Fibroblast of lung (primary cell): ENCODE data around the gene INHBB. TPM values are rescaled to one million over a fixed set of nuclear protein-coding genes. Genes with fewer than 3 reads are reported as not detected.

Source experiments
- DNase-seq, 2 donors: peaks; one replicate each; pipeline versions ENCODE4 v3.0.0 to v3.0.0-alpha.2; 2010; ENCODE audit warnings: low read depth in 2 of 2
- H2AFZ ChIP-seq: 2 replicates; pipeline ENCODE4 v1.5.1; 2012; ENCODE audit warnings: low read length, control low read depth, inconsistent platforms
- H3K27ac ChIP-seq: 2 replicates; pipeline ENCODE4 v1.5.1; 2011; ENCODE audit warnings: low read length, control low read depth; ENCODE audit not compliant: insufficient read depth
- H3K27me3 ChIP-seq: 2 replicates; pipeline ENCODE4 v1.5.1; 2011; ENCODE audit warnings: mild to moderate bottlenecking, low read length; ENCODE audit not compliant: control insufficient read depth, insufficient read depth
- H3K36me3 ChIP-seq: 2 replicates; pipeline ENCODE4 v1.5.1; 2011; ENCODE audit warnings: low read length; ENCODE audit not compliant: control insufficient read depth, insufficient read depth
- H3K4me1 ChIP-seq: 2 replicates; pipeline ENCODE4 v1.5.1; 2011; ENCODE audit warnings: low read length; ENCODE audit not compliant: control insufficient read depth, insufficient read depth; ENCODE audit errors: extremely low read depth
- H3K4me2 ChIP-seq: 2 replicates; pipeline ENCODE4 v1.5.1; 2011; ENCODE audit warnings: low read length, control low read depth; ENCODE audit not compliant: insufficient read depth; ENCODE audit errors: extremely low read depth
- H3K4me3 ChIP-seq, 4 experiments: fragments of 200-600 bp in 1 of 4; sonication (generic) in 1 of 4; replicated peaks in 1 of 4; 2 replicates each; pipeline ENCODE4 v1.5.1; 2011 to 2016; ENCODE audit warnings: low read length in 4 of 4, low read depth in 3 of 4, mild to moderate bottlenecking in 3 of 4, control low read depth in 2 of 4, inconsistent platforms in 1 of 4, mixed read lengths in 1 of 4; ENCODE audit not compliant: insufficient read depth in 1 of 4; ENCODE audit errors: control extremely low read depth in 1 of 4
- H3K79me2 ChIP-seq: 2 replicates; pipeline ENCODE4 v1.5.1; 2012; ENCODE audit warnings: mild to moderate bottlenecking, low read length, inconsistent platforms; ENCODE audit not compliant: control insufficient read depth, insufficient read depth
- H3K9ac ChIP-seq: 2 replicates; pipeline ENCODE4 v1.5.1; 2011; ENCODE audit warnings: mild to moderate bottlenecking, low read length, control low read depth; ENCODE audit not compliant: insufficient read depth
- H3K9me3 ChIP-seq: 2 replicates; pipeline ENCODE4 v1.5.1; 2012; ENCODE audit warnings: low read depth, low read length; ENCODE audit not compliant: control insufficient read depth, insufficient read depth
- H4K20me1 ChIP-seq: 2 replicates; pipeline ENCODE4 v1.5.1; 2011; ENCODE audit warnings: low read length; ENCODE audit not compliant: control insufficient read depth, insufficient read depth; ENCODE audit errors: extremely low read depth
- CTCF ChIP-seq, 2 donors: IDR thresholded peaks in 1 of 2; conservative IDR thresholded peaks in 1 of 2; 1 replicate in 1 of 2; 2 replicates in 1 of 2; pipeline ENCODE4 v1.5.1; 2011 to 2012; ENCODE audit warnings: low read length in 2 of 2, control low read depth in 1 of 2, inconsistent platforms in 1 of 2, low read depth in 1 of 2, mild to moderate bottlenecking in 1 of 2
- EZH2 ChIP-seq: IDR thresholded peaks from 2 replicates; pipeline ENCODE4 v1.5.1; 2012; ENCODE audit warnings: low read length, control low read depth, mild to moderate bottlenecking; ENCODE audit errors: missing control alignments
- polyA minus RNA-seq: library from RNA; depleted of rRNA, polyadenylated mRNA; stranded (reverse); fragments of >200 nt; gene quantifications from 2 replicates; pipeline ENCODE4 v1.2.3, GENCODE V29; 2011; ENCODE audit warnings: low replicate concordance
- polyA plus RNA-seq, 2 donors: library from polyadenylated mRNA; depleted of rRNA in 1 of 2; stranded (reverse) in 1 of 2; unstranded in 1 of 2; fragments of >200 nt; gene quantifications; 2 replicates each; pipeline ENCODE4 v1.2.1, GENCODE V29; 2011 to 2012; ENCODE audit warnings: missing spikeins in 1 of 2
- total RNA-seq: library from RNA; depleted of rRNA; stranded (reverse); fragments of >200 nt; gene quantifications from 2 replicates; pipeline ENCODE4 v1.2.1, GENCODE V29; 2014

Gene INHBB
- total RNA-seq (under 0.01 TPM in 1 of 2 replicates, not detected in the other), polyA plus RNA-seq (0.01 TPM in 1 of 2 replicates, not detected in the other), polyA minus RNA-seq (not detected in 2 replicates)
- not detected in 2 replicates for polyA plus RNA-seq (2012)

- no peaks in the 10 kb centered on the region for H3K9me3 ChIP-seq
- no peaks in the 10 kb centered on the region for H3K36me3 ChIP-seq
- no peaks in the 10 kb centered on the region for H3K79me2 ChIP-seq
- peak within 1 kb of the TSS; percentile 51 for H3K4me2 ChIP-seq
- DNase-seq = peak in 1 of 2 donors; percentile 16
- no peak within 1 kb of the TSS for H3K9ac ChIP-seq
- peaks cover 65% of the 10 kb centered on the region for H3K27me3 ChIP-seq
- H2AFZ ChIP-seq = no peak within 1 kb of the TSS
- TF ChIP-seq EZH2 = no peak
- no peak for TF ChIP-seq CTCF (conservative IDR thresholded peaks at IDR 0.05 in 1 of 2, IDR thresholded peaks at IDR 0.05 in 1 of 2; ENCODE audit: low read depth in 1 of 2, low read length in 2 of 2)
- H4K20me1 ChIP-seq = no peaks in the 10 kb centered on the region
- no peaks in the 10 kb centered on the region for H3K4me1 ChIP-seq
- H3K27ac ChIP-seq = no peak within 1 kb of the TSS
- H3K4me3 ChIP-seq = peak within 1 kb of the TSS in 1 of 4 experiments; percentile 21
Measured at GRCh38 chr2:120346026-120346666, at the start of gene INHBB. Gene INHBB, plus strand, starts transcription at chr2:120346136. Its CDS starts 53 bp downstream, at chr2:120346189.

- no peaks in the 10 kb centered on the region for H3K9me3 ChIP-seq
- peaks cover 5% of the 10 kb centered on the region for H3K4me1 ChIP-seq
- no peaks in the 10 kb centered on the region for H4K20me1 ChIP-seq
- no peak overlapping the region for H3K4me3 ChIP-seq
- H3K9ac ChIP-seq = no peak overlapping the region
- no peak overlapping the region for H3K27ac ChIP-seq
- no peak for TF ChIP-seq EZH2
- TF ChIP-seq CTCF (conservative IDR thresholded peaks at IDR 0.05 in 1 of 2, IDR thresholded peaks at IDR 0.05 in 1 of 2; ENCODE audit: low read depth in 1 of 2, low read length in 2 of 2) = no peak
- no peaks in the 10 kb centered on the region for H3K79me2 ChIP-seq
- peaks cover 14% of the 10 kb centered on the region for H3K36me3 ChIP-seq
- H2AFZ ChIP-seq = no peak overlapping the region
- H3K4me2 ChIP-seq = no peak overlapping the region
- no peaks in the 10 kb centered on the region for H3K27me3 ChIP-seq
- DNase-seq = peak; percentile 55 to 87
Measured at GRCh38 chr2:120298173-120298835, 47.6 kb upstream of the INHBB start.

GRCh38 chr2:120299004-120299403 lies 46.9 kb upstream of the INHBB start:
- Histone ChIP-seq H3K4me3 (no peak overlapping the region), H3K4me2 (no peak overlapping the region), H3K9ac (no peak overlapping the region), H3K79me2 (no peaks in the 10 kb centered on the region), H3K27ac (no peak overlapping the region), H3K36me3 (peaks cover 14% of the 10 kb centered on the region), H2AFZ (no peak overlapping the region), H3K4me1 (peaks cover 2% of the 10 kb centered on the region), H3K9me3 (no peaks in the 10 kb centered on the region), H4K20me1 (no peaks in the 10 kb centered on the region), H3K27me3 (no peaks in the 10 kb centered on the region)
- TF ChIP-seq EZH2 (no peak), CTCF (conservative IDR thresholded peaks at IDR 0.05 in 1 of 2, IDR thresholded peaks at IDR 0.05 in 1 of 2; ENCODE audit: low read depth in 1 of 2, low read length in 2 of 2) (no peak)
- DNase-seq = no peak
